ENCODE results near the gene PLXNA4.

DNA sequence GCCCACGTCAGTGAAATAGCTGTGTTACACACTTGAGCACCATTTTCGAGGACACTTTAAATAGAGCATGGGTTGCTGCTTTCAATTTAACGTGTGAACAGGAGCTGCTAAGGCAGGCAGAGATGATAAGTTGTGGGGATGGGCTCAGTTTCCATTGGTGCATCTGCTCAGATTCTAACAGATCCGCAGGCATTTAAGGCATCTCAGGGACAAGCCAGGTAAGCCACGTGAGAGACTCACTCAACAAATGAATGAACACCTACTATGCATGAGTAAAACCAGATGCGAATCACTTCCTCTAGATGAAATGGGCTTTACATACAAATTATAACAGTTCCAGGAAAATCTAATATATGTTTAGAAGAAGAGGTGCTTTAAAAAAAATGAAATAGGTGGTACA lies 34.6 kb downstream of the PLXNA4 start:
- TF ChIP-seq, protein P1, sequence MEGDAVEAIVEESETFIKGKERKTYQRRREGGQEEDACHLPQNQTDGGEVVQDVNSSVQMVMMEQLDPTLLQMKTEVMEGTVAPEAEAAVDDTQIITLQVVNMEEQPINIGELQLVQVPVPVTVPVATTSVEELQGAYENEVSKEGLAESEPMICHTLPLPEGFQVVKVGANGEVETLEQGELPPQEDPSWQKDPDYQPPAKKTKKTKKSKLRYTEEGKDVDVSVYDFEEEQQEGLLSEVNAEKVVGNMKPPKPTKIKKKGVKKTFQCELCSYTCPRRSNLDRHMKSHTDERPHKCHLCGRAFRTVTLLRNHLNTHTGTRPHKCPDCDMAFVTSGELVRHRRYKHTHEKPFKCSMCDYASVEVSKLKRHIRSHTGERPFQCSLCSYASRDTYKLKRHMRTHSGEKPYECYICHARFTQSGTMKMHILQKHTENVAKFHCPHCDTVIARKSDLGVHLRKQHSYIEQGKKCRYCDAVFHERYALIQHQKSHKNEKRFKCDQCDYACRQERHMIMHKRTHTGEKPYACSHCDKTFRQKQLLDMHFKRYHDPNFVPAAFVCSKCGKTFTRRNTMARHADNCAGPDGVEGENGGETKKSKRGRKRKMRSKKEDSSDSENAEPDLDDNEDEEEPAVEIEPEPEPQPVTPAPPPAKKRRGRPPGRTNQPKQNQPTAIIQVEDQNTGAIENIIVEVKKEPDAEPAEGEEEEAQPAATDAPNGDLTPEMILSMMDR (IDR thresholded peaks at IDR 0.05; ENCODE audit: insufficient read depth, low read depth, low read length): no peak
- TF ChIP-seq EZH2 (IDR thresholded peaks at IDR 0.05; ENCODE audit: insufficient read depth, low read length): no peak

Data from astrocyte (in vitro differentiated cells and primary cell).